ENCODE measurements around the gene ITPR1.

Gene ITPR1

GRCh38 chr3:4744405-4745234, 251.5 kb downstream of the ITPR1 start:
- no peak for DNase-seq (ENCODE audit: low read depth)

- no peak for DNase-seq (ENCODE audit: low read depth)
These were observed 252.1 kb downstream of the ITPR1 start for GRCh38 chr3:4745235-4745610.

GRCh38 chr3:4746241-4746958, 253.3 kb downstream of the ITPR1 start:
- DNase-seq (ENCODE audit: low read depth) = no peak

- DNase-seq (ENCODE audit: low read depth) = no peak
These were observed 255.0 kb downstream of the ITPR1 start for GRCh38 chr3:4748127-4748526.

GRCh38 chr3:4748701-4749378, 255.7 kb downstream of the ITPR1 start:
- DNase-seq (ENCODE audit: low read depth) = no peak

GRCh38 chr3:4749567-4750002, 256.4 kb downstream of the ITPR1 start:
- no peak for DNase-seq (ENCODE audit: low read depth)

DNA sequence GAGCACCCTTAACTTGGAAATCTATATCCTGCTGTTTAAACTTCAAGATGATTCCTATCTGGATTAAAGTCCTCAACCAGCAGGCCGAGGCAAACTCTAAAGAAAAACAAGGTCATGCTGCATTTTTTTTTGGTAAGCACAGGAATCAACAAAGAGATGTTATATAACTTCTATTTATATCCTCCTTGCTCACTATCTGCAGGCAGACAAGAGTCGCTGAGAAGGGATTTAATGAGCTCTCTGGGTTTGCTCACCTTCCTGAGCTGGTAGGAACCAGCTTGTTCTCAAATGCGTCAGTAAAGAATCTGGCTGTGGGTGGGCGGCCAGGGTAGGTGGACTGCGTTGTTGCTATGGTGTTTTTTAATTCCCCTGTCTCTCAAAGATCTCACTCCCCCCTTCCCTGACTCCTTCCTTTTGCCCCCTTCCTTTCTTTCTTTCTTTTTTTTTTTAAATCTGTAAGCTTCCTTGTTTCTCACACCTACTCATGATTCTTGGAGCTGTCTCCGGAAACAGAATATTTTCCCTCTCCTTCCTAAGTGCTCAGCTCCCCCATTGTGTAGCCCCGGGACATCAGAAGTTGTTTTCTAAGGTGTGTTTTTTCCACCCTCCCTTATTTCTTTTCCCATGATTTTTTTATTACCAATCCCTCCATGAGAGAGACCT, 257.3 kb downstream of the ITPR1 start:
- no peak for DNase-seq (ENCODE audit: low read depth)

GRCh38 chr3:4751029-4751501, 257.9 kb downstream of the ITPR1 start:
- no peak for DNase-seq (ENCODE audit: low read depth)

DNA sequence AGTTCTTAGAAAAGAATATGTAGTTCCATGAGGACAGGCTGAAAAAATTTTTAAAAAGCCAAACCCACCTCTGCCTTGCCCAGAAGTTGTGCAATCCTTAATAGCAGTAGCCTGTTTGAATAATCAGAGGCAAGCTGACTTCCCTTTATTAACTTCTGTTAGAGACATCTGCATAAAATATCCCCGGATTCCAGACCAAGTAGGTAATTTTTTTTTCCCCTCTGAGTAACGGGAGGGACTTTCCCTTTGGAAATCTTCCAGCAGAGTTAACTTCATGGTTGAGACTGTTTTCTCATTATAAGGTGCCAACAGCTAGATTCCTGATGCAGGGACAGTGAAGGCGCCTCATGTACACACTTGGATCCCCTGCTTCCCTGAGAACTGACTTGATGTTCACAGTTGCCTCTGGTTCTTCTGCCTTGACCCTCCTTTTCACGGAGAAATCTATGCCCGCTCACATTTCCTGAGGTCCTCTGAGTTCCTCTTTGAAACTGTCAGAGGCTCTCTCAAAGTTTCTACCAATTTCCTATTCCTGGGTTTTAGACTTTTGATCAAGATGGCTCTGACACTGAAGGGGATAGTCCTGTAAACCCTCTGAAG, 258.5 kb downstream of the ITPR1 start:
- peak; percentile 63 for DNase-seq (ENCODE audit: low read depth)

- DNase-seq (ENCODE audit: low read depth) = no peak
These were observed 259.3 kb downstream of the ITPR1 start for GRCh38 chr3:4752201-4753072.

DNA sequence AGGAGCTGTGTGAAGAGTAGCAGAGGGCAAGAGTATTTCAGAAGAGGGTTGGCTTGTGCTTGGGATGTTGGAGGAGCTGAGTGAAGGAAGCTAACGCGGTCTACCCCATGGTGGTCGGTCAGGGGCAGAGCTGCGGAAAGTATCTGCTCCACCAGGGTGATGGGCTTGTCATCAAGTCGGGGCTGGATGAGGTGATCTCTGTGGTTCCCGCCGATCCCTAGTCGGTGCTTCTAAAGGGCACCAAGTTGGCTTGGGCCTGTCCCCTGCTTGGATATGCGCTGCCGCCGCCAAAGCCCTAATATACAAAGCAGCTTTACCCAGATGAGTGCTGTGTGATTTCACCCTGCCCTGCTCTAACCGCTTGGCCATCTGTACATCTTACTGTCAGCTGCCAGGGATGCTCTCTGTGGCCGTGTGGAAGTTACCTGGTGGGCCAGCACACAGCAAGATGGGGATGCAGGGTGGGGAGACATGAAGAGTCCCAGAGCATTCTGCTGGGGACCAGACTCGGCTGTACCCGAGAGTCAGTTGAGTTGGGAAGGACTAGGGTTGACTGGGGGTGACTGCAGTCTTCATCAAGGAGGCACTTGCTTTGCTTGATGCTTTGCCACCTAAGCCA, 260.0 kb downstream of the ITPR1 start:
- no peak for DNase-seq (ENCODE audit: low read depth)

DNA sequence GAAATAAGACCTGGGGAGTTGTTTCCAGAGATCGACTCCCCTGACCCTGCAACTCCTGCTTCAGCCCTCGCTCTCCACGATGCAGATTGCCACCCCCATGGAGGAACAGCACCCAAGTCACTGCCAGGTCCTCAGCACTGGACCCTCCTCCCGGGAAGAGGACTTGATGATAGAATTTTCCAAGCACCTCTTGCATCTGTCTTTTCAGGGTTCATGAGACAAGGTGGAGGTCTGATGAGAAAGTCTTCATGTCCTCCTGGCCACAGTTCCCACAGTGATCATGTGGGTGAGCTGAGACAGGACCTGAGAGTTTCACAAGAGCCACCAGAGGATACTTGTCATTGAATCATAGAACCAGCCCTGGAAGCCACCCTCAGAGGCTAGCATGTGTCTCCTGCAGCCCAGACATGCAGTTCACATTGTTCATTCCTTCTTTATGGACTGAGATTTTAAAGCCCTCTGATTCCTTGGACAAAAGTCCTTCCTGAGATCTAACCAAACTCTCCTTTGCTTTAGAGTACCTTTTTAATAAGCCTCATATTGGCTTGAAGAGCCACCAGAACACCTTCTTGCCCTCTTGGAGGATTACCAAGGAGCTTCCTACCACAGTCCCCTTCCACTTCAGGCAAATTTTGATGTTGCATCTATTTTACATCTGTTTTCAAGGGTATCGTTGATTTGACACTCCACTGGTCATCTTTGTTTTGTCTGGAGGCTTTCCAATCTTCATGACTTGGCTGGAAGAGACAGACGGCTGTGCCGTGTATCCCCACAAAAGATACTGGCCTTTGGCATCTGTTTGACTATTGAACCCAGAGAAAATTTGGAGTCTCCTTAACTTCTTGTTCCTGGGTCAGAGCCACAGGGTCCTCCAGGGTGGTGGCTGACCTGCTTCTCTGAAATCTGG, 261.3 kb downstream of the ITPR1 start:
- DNase-seq (ENCODE audit: low read depth) = no peak

- DNase-seq (ENCODE audit: low read depth) = no peak
These were observed 262.4 kb downstream of the ITPR1 start for GRCh38 chr3:4755566-4755965.

DNA sequence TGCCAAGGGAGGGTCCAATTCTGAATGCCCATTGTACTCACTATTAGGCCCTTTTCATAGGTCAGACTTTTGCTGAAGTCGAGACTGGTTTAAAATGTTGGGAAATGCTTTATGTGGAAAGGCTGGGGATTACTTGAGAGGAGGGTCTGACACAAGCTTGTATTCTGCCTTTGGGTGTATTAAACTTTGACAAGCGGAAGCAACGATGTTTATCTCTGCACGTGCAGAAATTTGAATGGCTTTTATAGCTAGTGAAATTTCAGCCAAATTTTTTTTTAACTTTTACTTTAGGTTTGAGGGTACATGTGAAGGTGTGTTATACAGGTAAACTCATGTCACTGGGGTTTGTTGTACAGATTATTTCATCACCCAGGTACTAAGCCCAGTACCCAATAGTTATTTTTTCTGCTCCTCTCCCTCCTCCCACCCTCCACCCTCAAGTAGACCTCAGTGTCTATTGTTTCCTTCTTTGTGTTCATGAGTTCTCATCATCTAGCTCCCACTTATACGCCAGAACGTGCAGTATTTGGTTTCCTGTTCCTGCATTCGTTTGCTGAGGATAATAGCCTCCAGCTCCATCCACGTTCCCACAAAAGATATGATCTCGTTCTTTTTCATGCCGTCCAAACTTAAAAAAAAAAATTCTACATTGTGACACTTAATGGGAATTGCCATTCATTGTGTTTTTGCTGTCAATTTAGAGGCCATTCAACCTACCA, 263.1 kb downstream of the ITPR1 start:
- no peak for DNase-seq (ENCODE audit: low read depth)

DNA sequence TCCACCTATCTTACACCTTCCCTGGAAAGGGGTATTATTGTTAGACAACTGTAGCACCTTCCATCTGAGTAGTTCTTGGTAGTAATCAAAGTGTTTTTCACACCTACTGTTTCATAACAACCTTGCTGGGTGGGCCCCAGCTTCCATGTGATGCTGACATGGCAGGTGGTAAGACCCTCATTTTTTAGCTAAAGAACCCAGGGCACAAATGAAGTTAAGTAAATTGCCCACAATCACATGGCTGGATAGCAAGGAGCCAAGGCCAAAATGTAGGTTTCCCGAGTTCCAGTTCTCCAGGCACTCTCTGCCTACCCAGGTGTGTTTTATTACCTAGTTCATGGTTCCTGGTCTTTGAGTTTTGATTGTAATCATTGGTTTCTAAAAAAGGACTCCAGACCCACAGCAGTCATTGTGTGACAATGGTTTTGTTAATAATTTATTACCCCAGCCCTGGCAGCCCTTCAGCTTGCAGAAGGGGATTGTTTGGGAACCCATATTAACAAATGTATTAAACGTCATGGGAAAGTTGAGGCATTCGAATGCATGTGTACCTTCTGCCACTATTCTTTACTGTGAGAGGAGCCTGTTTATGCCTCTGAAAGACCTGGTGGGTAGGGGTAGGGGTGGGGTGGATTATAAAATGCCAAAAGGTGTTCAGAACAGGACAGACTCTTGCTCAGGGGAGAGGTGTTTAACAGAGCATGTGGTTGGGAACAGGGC, 263.9 kb downstream of the ITPR1 start:
- DNase-seq (ENCODE audit: low read depth) = no peak

GRCh38 chr3:4757575-4758248, 264.6 kb downstream of the ITPR1 start:
- no peak for DNase-seq (ENCODE audit: low read depth)

DNA sequence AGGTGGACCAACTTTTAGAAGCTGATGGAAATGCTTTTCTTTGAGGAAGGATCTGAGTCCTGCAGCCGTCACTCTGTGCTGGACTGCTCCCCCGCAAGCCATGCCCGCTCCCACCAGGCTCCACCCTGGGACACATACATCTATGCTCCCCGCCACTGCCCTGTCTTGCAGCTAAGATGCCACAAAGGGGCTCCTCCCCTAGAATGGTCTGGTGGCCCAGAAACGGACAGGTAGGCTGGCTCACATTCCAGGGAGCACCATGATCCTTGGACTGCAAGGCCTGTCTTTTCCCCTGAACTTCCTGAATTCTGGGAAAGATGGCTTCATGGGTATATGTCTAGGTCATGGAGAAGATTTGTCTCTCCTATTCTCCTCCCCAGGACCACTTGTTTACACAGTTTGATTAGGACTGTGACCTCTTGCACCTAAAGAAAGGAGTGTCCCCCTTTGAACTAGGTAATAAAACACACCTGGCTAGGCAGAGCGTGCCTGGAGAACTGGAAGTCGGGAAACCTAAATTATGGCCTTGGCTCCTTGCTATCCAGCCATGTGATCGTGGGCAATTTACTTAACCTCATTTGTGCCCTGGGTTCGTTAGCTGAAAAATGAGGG, 265.2 kb downstream of the ITPR1 start:
- DNase-seq (ENCODE audit: low read depth) = no peak

Measured in fibroblast of the conjunctiva (primary cell).